HepG2 (cell line): ENCODE measurements around the gene C1QTNF5. TPM values are rescaled to one million over a fixed set of nuclear protein-coding genes. Genes with fewer than 3 reads are reported as not detected.

Experiments
- CREM ChIP-seq, 2 experiments: sonication (generic) in 1 of 2; formaldehyde crosslinking in 1 of 2; IDR thresholded peaks; 2 replicates each; pipeline versions ENCODE4 v1.4.0 to v1.6.1; 2016 to 2020; ENCODE audit warnings: antibody characterized with exemption in 1 of 2, mild to moderate bottlenecking in 1 of 2, missing genetic modification reagents in 1 of 2
- FLYWCH1 ChIP-seq: sonication (generic); formaldehyde crosslinking; IDR thresholded peaks from 2 replicates; pipeline ENCODE4 v1.8.1; 2023; ENCODE audit warnings: mild to moderate bottlenecking, missing genetic modification reagents
- HINFP ChIP-seq: sonication (generic); formaldehyde crosslinking; IDR thresholded peaks from 2 replicates; pipeline ENCODE4 v1.4.0; 2020; ENCODE audit warnings: low read depth, mild to moderate bottlenecking, missing genetic modification reagents
- HNRNPH1 ChIP-seq: fragments of 200-400 bp; formaldehyde crosslinking; optimal IDR thresholded peaks from 2 replicates; pipeline ENCODE3; 2017; ENCODE audit warnings: mild to moderate bottlenecking, low read depth, low read length
- IKZF1 ChIP-seq: fragments of 450-650 bp; IDR thresholded peaks from 2 replicates; pipeline ENCODE4 v1.7.1; 2016
- KDM5B ChIP-seq: sonication (generic); formaldehyde crosslinking; IDR thresholded peaks from 2 replicates; pipeline ENCODE4 v1.4.0; 2020; ENCODE audit warnings: missing genetic modification reagents, mild to moderate bottlenecking, borderline replicate concordance
- NFATC3 ChIP-seq: sonication (generic); formaldehyde crosslinking; IDR thresholded peaks from 2 replicates; pipeline ENCODE4 v1.5.1; 2020; ENCODE audit warnings: mild to moderate bottlenecking, missing genetic modification reagents
- NFYC ChIP-seq: IDR thresholded peaks from 2 replicates; pipeline ENCODE4 v1.6.1; 2016; ENCODE audit warnings: missing genetic modification reagents, missing compliant biosample characterization
- NR2F2 ChIP-seq: IDR thresholded peaks from 2 replicates; pipeline ENCODE4 v1.6.1; 2012; ENCODE audit warnings: low read depth, inconsistent platforms, borderline replicate concordance
- RBAK ChIP-seq: sonication (generic); formaldehyde crosslinking; IDR thresholded peaks from 2 replicates; pipeline ENCODE4 v1.5.1; 2020; ENCODE audit warnings: mild to moderate bottlenecking, missing genetic modification reagents
- RFX5 ChIP-seq: IDR thresholded peaks from 2 replicates; pipeline ENCODE4 v1.6.1; 2011; ENCODE audit warnings: low read depth, low read length, improper control_type of control experiment
- SNAPC5 ChIP-seq: sonication (generic); formaldehyde crosslinking; IDR thresholded peaks from 2 replicates; pipeline ENCODE4 v1.8.1; 2023; ENCODE audit warnings: mild to moderate bottlenecking, missing genetic modification reagents, borderline replicate concordance
- SPEN ChIP-seq: sonication (generic); formaldehyde crosslinking; IDR thresholded peaks from 2 replicates; pipeline ENCODE4 v1.5.1; 2020; ENCODE audit warnings: low read depth, mild to moderate bottlenecking, missing genetic modification reagents
- THAP7 ChIP-seq: sonication (generic); formaldehyde crosslinking; IDR thresholded peaks from 2 replicates; pipeline ENCODE4 v1.8.1; 2023; ENCODE audit warnings: mild to moderate bottlenecking, missing genetic modification reagents
- ZBTB43 ChIP-seq: sonication (generic); formaldehyde crosslinking; conservative IDR thresholded peaks from 2 replicates; pipeline ENCODE4 v1.4.0; 2020; ENCODE audit warnings: missing genetic modification reagents
- ZFP36L1 ChIP-seq: sonication (generic); formaldehyde crosslinking; IDR thresholded peaks from 2 replicates; pipeline ENCODE4 v1.8.0; 2022; ENCODE audit warnings: mild to moderate bottlenecking, missing genetic modification reagents, moderate library complexity
- ZNF281 ChIP-seq: sonication (generic); formaldehyde crosslinking; IDR thresholded peaks from 2 replicates; pipeline ENCODE4 v1.4.0; 2020; ENCODE audit warnings: missing genetic modification reagents, borderline replicate concordance
- ZNF350 ChIP-seq: sonication (generic); formaldehyde crosslinking; IDR thresholded peaks from 2 replicates; pipeline ENCODE4 v1.4.0; 2020; ENCODE audit warnings: mild to moderate bottlenecking, low read depth, missing genetic modification reagents, borderline replicate concordance
- ZNF501 ChIP-seq: sonication (generic); formaldehyde crosslinking; IDR thresholded peaks from 2 replicates; pipeline ENCODE4 v1.5.1; 2020; ENCODE audit warnings: mild to moderate bottlenecking, moderate library complexity, missing genetic modification reagents
- ZNF775 ChIP-seq: sonication (generic); formaldehyde crosslinking; IDR thresholded peaks from 2 replicates; pipeline ENCODE4 v1.4.0; 2020; ENCODE audit warnings: missing genetic modification reagents, mild to moderate bottlenecking, moderate library complexity, borderline replicate concordance
- ZNF839 ChIP-seq: sonication (generic); formaldehyde crosslinking; IDR thresholded peaks from 2 replicates; pipeline ENCODE4 v1.4.0; 2020; ENCODE audit warnings: missing genetic modification reagents, mild to moderate bottlenecking, borderline replicate concordance
- polyA plus RNA-seq, 8 experiments: library from polyadenylated mRNA; depleted of rRNA in 3 of 8; stranded (reverse) in 7 of 8; unstranded in 1 of 8; fragments of >200 nt; fragmentation: Illumina TruSeq in 4 of 8; extraction: Trizol in 4 of 8; gene quantifications; 2 replicates each; pipeline versions ENCODE4 v1.2.1 to v1.2.3, GENCODE V29; 2011 to 2016; ENCODE audit warnings: low read depth in 4 of 8, missing spikeins in 1 of 8, mixed read lengths in 1 of 8; ENCODE audit not compliant: insufficient read depth in 1 of 8
- total RNA-seq, 5 experiments: library from RNA; depleted of rRNA; stranded (reverse); fragments of >200 nt; fragmentation: Illumina TruSeq; extraction: Trizol; gene quantifications; 2 replicates each; pipeline ENCODE4 v1.2.3, GENCODE V29; 2016; ENCODE audit warnings: low read depth in 1 of 5

The C1QTNF5 gene
- total and polyA plus RNA-seq, 2 of the 13 experiments (the other 11 are each of a cell fraction or from before 2014, with no cell fraction given) = 0.86 to 1.2 TPM

- TF ChIP-seq ZBTB43 (CRISPR knock-in tag) = no peak
- TF ChIP-seq ZNF839 (CRISPR knock-in tag) = no peak
- no peak for TF ChIP-seq RFX5
- TF ChIP-seq CREM (IDR thresholded peaks at IDR 0.05) = peak; percentile 16; the same call in 1 of the 2 replicates
- no peak for TF ChIP-seq CREM (CRISPR knock-in tag; IDR thresholded peaks at IDR 0.05)
- TF ChIP-seq IKZF1 = no peak
- TF ChIP-seq THAP7 (CRISPR knock-in tag) = 0 out of 2 replicates have a peak, but pooled peaks have one; percentile 20
- no peak for TF ChIP-seq NFATC3
- TF ChIP-seq NFYC (CRISPR knock-in tag) = 0 out of 2 replicates have a peak, but pooled peaks have one; percentile 22
- 0 out of 2 replicates have a peak, but pooled peaks have one; percentile 29 for TF ChIP-seq ZFP36L1
- TF ChIP-seq ZNF501 (CRISPR knock-in tag) = no peak
- TF ChIP-seq HNRNPH1 = no peak
- TF ChIP-seq SNAPC5 (CRISPR knock-in tag) = no peak
- no peak for TF ChIP-seq ZNF350 (CRISPR knock-in tag)
- TF ChIP-seq HINFP (CRISPR knock-in tag) = 0 out of 2 replicates have a peak, but pooled peaks have one; percentile 30
- 0 out of 2 replicates have a peak, but pooled peaks have one; percentile 3 for TF ChIP-seq KDM5B (CRISPR knock-in tag)
- 0 out of 2 replicates have a peak, but pooled peaks have one; percentile 21 for TF ChIP-seq SPEN
- no peak for TF ChIP-seq ZNF775 (CRISPR knock-in tag)
- TF ChIP-seq ZNF281 (CRISPR knock-in tag) = peak; percentile 31; the same call in 1 of the 2 replicates
- TF ChIP-seq NR2F2 = 0 out of 2 replicates have a peak, but pooled peaks have one; percentile 1
- no peak for TF ChIP-seq RBAK (CRISPR knock-in tag)
- no peak for TF ChIP-seq FLYWCH1 (CRISPR knock-in tag)
Observed at GRCh38 chr11:119375337-119376196, 34.9 kb upstream of the C1QTNF5 start (continued).
